CD8-positive, alpha-beta memory T cell (primary cell): ENCODE data around the gene HPF1. TPM values are rescaled to one million over a fixed set of nuclear protein-coding genes. Genes with fewer than 3 reads are reported as not detected.
"Not testable (repeated sequence)": the region's sequence is repeated elsewhere in the genome, so short reads cannot be mapped to it uniquely, and the experiment has no call there.

Source experiments
- CTCF ChIA-PET: fragments of 350-600 bp; sonication (Branson Sonifier 250); formaldehyde crosslinking; loops from one replicate; lab custom pipeline; 2021; ENCODE audit warnings: antibody characterized with exemption; lab: Charles Lee
- POLR2A ChIA-PET: fragments of 350-600 bp; sonication (Branson Sonifier 250); formaldehyde crosslinking; loops from one replicate; lab custom pipeline; 2021; ENCODE audit warnings: antibody characterized with exemption; lab: Charles Lee
- DNase-seq, 5 donors: peaks; one replicate each; pipeline versions ENCODE4 v3.0.0 to v3.0.0-alpha.2; 2020 to 2022; ENCODE audit warnings: mixed read lengths in 1 of 5
- H3K27ac ChIP-seq: one replicate; pipeline ENCODE4 v1.7.0; 2013; ENCODE audit warnings: low read depth, mild to moderate bottlenecking, low read length, moderate library complexity
- H3K27me3 ChIP-seq: 2 replicates; pipeline ENCODE4 v1.7.0; 2013; ENCODE audit warnings: low read length, mild to moderate bottlenecking; ENCODE audit not compliant: insufficient read depth, poor library complexity, severe bottlenecking
- H3K36me3 ChIP-seq: 2 replicates; pipeline ENCODE4 v1.7.0; 2013; ENCODE audit warnings: mild to moderate bottlenecking, low read length, moderate library complexity; ENCODE audit not compliant: insufficient read depth
- H3K4me1 ChIP-seq: 2 replicates; pipeline ENCODE4 v1.7.0; 2013; ENCODE audit warnings: mild to moderate bottlenecking, low read length, moderate library complexity; ENCODE audit not compliant: insufficient read depth
- H3K4me3 ChIP-seq: 2 replicates; pipeline ENCODE4 v1.7.0; 2013; ENCODE audit warnings: mild to moderate bottlenecking, low read length
- H3K9me3 ChIP-seq: 2 replicates; pipeline ENCODE4 v1.7.0; 2013; ENCODE audit warnings: mild to moderate bottlenecking, low read length
- H3K27ac Mint-ChIP-seq, 8 donors: one replicate each; pipeline ENCODE4 v1.8.0; 2020 to 2021; ENCODE audit warnings: mixed read lengths in 8 of 8, mild to moderate bottlenecking in 6 of 8, inconsistent platforms in 3 of 8, moderate library complexity in 3 of 8
- H3K27me3 Mint-ChIP-seq, 2 donors: one replicate each; pipeline ENCODE4 v1.8.0; 2020 to 2021; ENCODE audit warnings: mixed read lengths in 2 of 2, mild to moderate bottlenecking in 1 of 2, moderate library complexity in 1 of 2
- H3K36me3 Mint-ChIP-seq, 3 donors: one replicate each; pipeline ENCODE4 v1.8.0; 2020 to 2021; ENCODE audit warnings: mixed read lengths in 3 of 3, inconsistent platforms in 1 of 3, mild to moderate bottlenecking in 1 of 3
- H3K4me1 Mint-ChIP-seq, 3 donors: one replicate each; pipeline ENCODE4 v1.8.0; 2020 to 2021; ENCODE audit warnings: mixed read lengths in 3 of 3, inconsistent platforms in 1 of 3, mild to moderate bottlenecking in 1 of 3
- H3K4me3 Mint-ChIP-seq, 7 donors: one replicate each; pipeline ENCODE4 v1.8.0; 2020 to 2021; ENCODE audit warnings: mixed read lengths in 7 of 7, mild to moderate bottlenecking in 6 of 7, moderate library complexity in 4 of 7, inconsistent platforms in 2 of 7
- H3K9me3 Mint-ChIP-seq, 5 donors: one replicate each; pipeline ENCODE4 v1.8.0; 2020 to 2022; ENCODE audit warnings: mixed read lengths in 5 of 5, mild to moderate bottlenecking in 3 of 5, moderate library complexity in 2 of 5, inconsistent platforms in 1 of 5
- polyA plus RNA-seq: library from polyadenylated mRNA; unstranded; fragments of 300-500 nt; fragmentation: Illumina TruSeq; gene quantifications from one replicate; pipeline ENCODE4 v1.2.3, GENCODE V29; 2021
- total RNA-seq, 2 experiments: library from RNA; stranded (reverse); gene quantifications; one replicate each; pipeline ENCODE4 v1.2.3, GENCODE V29; 2021

The HPF1 gene
- total and polyA plus RNA-seq, 3 experiments from 2014 or later: 25.1 to 41.3 (median 31.5) TPM

DNA sequence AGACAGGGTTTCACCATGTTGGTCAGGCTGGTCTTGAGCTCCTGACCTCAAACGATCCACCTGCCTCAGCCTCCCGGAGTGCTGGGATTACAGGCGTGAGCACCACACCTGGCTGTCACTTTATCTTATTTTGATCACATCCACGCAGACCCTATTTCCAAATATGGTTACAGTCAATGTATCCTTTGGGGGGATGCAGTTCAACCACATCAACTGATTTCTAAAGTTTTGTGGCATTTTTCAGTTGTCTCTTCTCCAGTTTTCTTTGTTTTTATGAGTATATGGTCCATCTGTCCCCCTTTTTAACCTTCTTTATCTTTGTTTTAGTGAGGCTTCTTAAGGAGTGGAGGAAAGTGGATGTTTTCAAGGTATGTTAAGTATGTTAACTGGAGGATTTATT, 4.1 kb upstream of the HPF1 start:
- Mint-ChIP-seq H3K4me3 (no peak overlapping the region), H3K4me1 (peaks cover 12 to 14% (median 13%) of the 10 kb centered on the region in 3 donors), H3K9me3 (no peaks in the 10 kb centered on the region), H3K36me3 (peaks cover 0 to 5% (median 0%) of the 10 kb centered on the region in 3 donors), H3K27ac (no peak overlapping the region), H3K27me3 (peaks cover 0 to 5% of the 10 kb centered on the region in 2 donors)
- ChIA-PET POLR2A (no interaction called here), CTCF (no interaction called here)
- H3K27ac ChIP-seq: no peak overlapping the region
- no peak for DNase-seq
- no peaks in the 10 kb centered on the region for H3K27me3 ChIP-seq
- no peaks in the 10 kb centered on the region for H3K36me3 ChIP-seq
- no peaks in the 10 kb centered on the region for H3K9me3 ChIP-seq
- H3K4me1 ChIP-seq: peaks cover 6% of the 10 kb centered on the region
- H3K4me3 ChIP-seq: no peak overlapping the region

DNA sequence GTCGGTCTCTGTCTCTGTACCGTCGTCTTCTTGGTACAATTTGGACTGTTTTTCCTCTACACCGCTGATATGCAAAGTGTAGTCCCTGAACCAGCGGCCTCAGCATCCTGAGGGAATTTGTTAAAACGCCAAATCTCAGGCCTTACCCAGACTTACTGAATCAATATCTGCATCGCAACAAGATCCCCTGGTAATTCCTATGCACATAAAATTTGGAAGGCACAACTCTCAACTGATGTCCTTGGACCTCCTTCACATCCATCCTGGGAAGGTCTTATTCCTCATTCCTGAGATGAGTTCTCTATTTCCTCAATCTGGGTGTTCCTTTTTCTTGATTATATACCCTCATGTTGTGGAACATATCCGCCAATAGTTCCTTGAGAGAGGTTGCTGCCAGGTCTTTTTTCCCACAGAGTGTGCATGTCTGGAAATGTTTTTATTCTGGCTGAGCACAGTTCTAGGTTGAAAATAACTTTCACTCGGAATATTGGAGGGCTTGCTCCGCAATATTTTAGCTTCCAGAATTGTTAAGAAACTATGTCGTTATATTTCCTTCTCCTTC, 738 bp upstream of the HPF1 start:
- no peaks in the 10 kb centered on the region for H3K9me3 Mint-ChIP-seq
- Histone ChIP-seq H3K27ac (no peak overlapping the region), H3K4me1 (peaks cover 15% of the 10 kb centered on the region), H3K9me3 (no peaks in the 10 kb centered on the region), H3K27me3 (no peaks in the 10 kb centered on the region), H3K4me3 (no peak overlapping the region), H3K36me3 (no peaks in the 10 kb centered on the region)
- peaks cover 0 to 9% (median 0%) of the 10 kb centered on the region in 3 donors for H3K36me3 Mint-ChIP-seq
- no peak for DNase-seq
- H3K27me3 Mint-ChIP-seq: no peaks in the 10 kb centered on the region
- H3K4me1 Mint-ChIP-seq: peaks cover 26 to 38% (median 36%) of the 10 kb centered on the region in 3 donors
- ChIA-PET POLR2A (no interaction called here), CTCF (no interaction called here)
- peak overlapping the region in 6 of 8 donors; percentile 36 to 82 (median 66) for H3K27ac Mint-ChIP-seq
- H3K4me3 Mint-ChIP-seq: peak overlapping the region; percentile 79 to 96 (median 87)

DNA sequence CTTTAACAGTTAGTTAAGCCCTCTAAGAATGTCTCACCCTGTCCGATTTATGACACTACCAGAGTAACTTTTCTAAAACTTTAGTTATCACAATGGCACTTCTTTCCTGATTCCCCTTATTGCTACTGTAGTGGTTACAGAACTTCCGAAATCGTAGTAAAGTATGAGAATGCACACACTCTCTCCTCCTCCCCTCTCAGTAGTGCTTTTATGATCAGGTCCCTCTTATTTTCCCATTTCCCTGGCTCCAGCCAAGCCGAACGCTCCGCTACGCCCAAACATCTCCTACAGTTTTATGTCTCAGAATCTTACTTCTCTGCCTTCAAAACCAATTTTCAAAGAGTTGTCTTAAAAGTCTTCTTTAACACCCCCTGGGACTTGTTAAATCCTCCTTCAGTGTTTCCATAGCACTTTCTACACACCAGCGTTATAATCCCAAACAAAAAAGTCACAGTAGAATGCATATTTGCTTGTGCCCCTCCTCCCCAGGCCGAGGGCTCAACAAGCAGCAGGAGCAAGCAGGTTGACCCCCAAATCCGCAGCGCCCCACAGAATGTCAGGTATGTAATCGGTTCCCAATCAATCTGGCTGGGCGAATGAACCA, 671 bp downstream of the HPF1 start:
- POLR2A ChIA-PET: no interaction called here

DNA sequence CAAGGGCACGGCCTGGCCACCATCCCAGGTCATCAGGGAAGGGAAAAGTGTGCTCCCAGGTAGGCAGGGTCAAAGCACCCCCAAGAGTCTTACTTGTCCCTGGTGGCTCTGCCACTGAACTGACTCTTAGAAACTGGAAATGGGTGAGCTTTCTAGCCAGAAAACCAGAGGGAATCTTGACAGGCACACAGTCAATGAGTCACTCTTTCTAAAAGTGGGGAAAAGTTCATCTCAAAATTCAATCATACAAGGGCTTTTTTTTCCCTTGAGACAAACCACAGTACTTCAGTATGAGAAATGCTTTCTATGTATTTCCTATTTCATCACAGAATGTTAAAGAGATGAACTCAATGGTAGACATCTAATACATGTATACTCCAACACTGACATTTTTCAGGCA, 12.5 kb downstream of the HPF1 start:
- H3K36me3 Mint-ChIP-seq: peaks cover 0 to 63% (median 12%) of the 10 kb centered on the region in 3 donors
- no peaks in the 10 kb centered on the region for H3K27me3 Mint-ChIP-seq
- Histone ChIP-seq H3K9me3 (no peaks in the 10 kb centered on the region), H3K27ac (no peak overlapping the region), H3K36me3 (no peaks in the 10 kb centered on the region), H3K4me3 (no peak overlapping the region), H3K27me3 (no peaks in the 10 kb centered on the region), H3K4me1 (no peaks in the 10 kb centered on the region)
- H3K27ac Mint-ChIP-seq: no peak overlapping the region
- H3K9me3 Mint-ChIP-seq: no peaks in the 10 kb centered on the region
- peaks cover 0 to 10% (median 0%) of the 10 kb centered on the region in 3 donors for H3K4me1 Mint-ChIP-seq
- CTCF ChIA-PET: no interaction called here
- DNase-seq: no peak
- POLR2A ChIA-PET: no interaction called here
- no peak overlapping the region for H3K4me3 Mint-ChIP-seq

More for the DNA sequence above, 671 bp downstream of the HPF1 start:
- Mint-ChIP-seq H3K27ac (peak overlapping the region in 7 of 8 donors; percentile 7 to 85 (median 64)), H3K4me1 (peaks cover 29 to 41% (median 40%) of the 10 kb centered on the region in 3 donors), H3K27me3 (no peaks in the 10 kb centered on the region), H3K4me3 (peak overlapping the region; percentile 79 to 96 (median 87)), H3K9me3 (no peaks in the 10 kb centered on the region), H3K36me3 (peaks cover 3 to 16% (median 4%) of the 10 kb centered on the region in 3 donors)
- H3K27ac ChIP-seq: peak overlapping the region; percentile 69
- DNase-seq: peak in 1 of 5 donors; percentile 4
- no peaks in the 10 kb centered on the region for H3K27me3 ChIP-seq
- peaks cover 15% of the 10 kb centered on the region for H3K4me1 ChIP-seq
- H3K36me3 ChIP-seq: no peaks in the 10 kb centered on the region
- peak overlapping the region; percentile 97 for H3K4me3 ChIP-seq
- H3K9me3 ChIP-seq: no peaks in the 10 kb centered on the region
- CTCF ChIA-PET: no interaction called here

DNA sequence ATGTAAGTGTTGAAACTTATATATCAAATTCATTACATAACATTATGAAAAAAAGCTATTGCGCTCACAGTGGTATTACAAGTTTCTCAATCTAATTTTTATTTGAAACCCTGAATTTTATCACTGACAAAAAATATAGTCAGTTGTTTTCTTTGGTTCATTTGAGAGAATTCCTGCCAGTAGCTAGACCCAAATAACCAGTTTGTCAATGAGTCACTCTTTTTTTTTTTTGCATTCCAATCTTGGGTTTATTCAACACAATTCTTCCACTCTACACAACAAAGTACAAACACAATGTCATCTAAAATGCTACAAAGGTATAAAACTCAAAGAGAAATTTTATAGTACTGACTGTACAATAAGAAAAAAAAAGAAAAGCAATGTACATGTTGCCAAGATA, 13.1 kb downstream of the HPF1 start:
- Histone ChIP-seq H3K9me3 (no peaks in the 10 kb centered on the region), H3K27me3 (no peaks in the 10 kb centered on the region), H3K36me3 (peaks cover under 1% of the 10 kb centered on the region), H3K4me3 (no peak overlapping the region), H3K4me1 (no peaks in the 10 kb centered on the region), H3K27ac (no peak overlapping the region)
- H3K4me3 Mint-ChIP-seq: no peak overlapping the region
- no peak overlapping the region for H3K27ac Mint-ChIP-seq
- POLR2A ChIA-PET: no interaction called here
- H3K27me3 Mint-ChIP-seq: no peaks in the 10 kb centered on the region
- CTCF ChIA-PET: no interaction called here
- peaks cover 0 to 12% (median 0%) of the 10 kb centered on the region in 3 donors for H3K4me1 Mint-ChIP-seq
- no peak for DNase-seq
- peaks cover under 1 to 61% (median 14%) of the 10 kb centered on the region in 3 donors for H3K36me3 Mint-ChIP-seq
- H3K9me3 Mint-ChIP-seq: no peaks in the 10 kb centered on the region

DNA sequence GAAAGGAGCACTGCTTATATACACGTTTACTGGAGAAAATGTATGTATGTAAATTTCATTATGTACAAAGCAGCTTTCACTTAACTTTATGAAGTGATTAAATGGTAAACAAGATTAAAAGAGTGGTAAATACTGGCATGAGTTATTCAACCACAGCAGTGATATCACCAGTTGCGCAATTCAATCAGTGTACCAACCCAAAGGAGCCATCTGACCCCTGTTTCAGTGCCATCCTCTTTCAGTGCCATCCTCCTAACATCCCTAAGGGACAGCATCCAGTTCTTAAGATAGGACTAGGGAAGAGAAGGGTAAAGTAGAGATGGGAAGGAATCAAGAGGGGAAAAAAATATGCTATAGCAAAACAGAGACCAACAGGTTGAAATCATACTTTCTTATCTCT, 16.2 kb downstream of the HPF1 start:
- Histone ChIP-seq H3K4me1 (no peaks in the 10 kb centered on the region), H3K36me3 (peaks cover 13% of the 10 kb centered on the region), H3K27me3 (no peaks in the 10 kb centered on the region), H3K9me3 (no peaks in the 10 kb centered on the region), H3K27ac (no peak overlapping the region), H3K4me3 (no peak overlapping the region)
- no peak for DNase-seq
- ChIA-PET CTCF (no interaction called here), POLR2A (no interaction called here)
- H3K4me3 Mint-ChIP-seq: no peak overlapping the region
- peaks cover 0 to 5% (median 0%) of the 10 kb centered on the region in 3 donors for H3K4me1 Mint-ChIP-seq
- H3K9me3 Mint-ChIP-seq: no peaks in the 10 kb centered on the region
- peaks cover 14 to 66% (median 16%) of the 10 kb centered on the region in 3 donors for H3K36me3 Mint-ChIP-seq
- no peaks in the 10 kb centered on the region for H3K27me3 Mint-ChIP-seq
- peak overlapping the region in 1 of 8 donors; percentile 66 for H3K27ac Mint-ChIP-seq

DNA sequence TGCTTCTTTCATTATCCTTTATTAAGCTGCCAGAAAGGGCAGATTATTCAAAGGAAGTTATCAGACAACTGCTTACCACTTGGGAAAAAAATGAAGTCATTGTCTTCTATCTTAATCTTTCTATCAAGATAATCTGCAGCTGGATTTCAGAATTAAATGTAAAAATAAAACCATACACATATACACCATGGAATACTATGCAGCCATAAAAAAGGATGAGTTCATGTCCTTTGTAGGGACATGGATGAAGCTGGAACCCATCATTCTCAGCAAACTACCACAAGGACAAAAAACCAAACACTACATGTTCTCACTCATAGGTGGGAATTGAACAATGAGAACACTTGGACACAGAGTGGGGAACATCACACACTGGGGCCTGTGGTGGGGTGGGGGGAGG, 19.1 kb downstream of the HPF1 start:
- H3K27me3 Mint-ChIP-seq, H3K4me3 Mint-ChIP-seq, H3K27ac ChIP-seq, CTCF ChIA-PET, H3K9me3 ChIP-seq, H3K4me3 ChIP-seq, H3K4me1 ChIP-seq, H3K27me3 ChIP-seq, DNase-seq, H3K9me3 Mint-ChIP-seq, H3K4me1 Mint-ChIP-seq, POLR2A ChIA-PET: not testable (repeated sequence)
- H3K36me3 ChIP-seq: peaks cover 13% of the 10 kb centered on the region
- Mint-ChIP-seq H3K27ac (peak overlapping the region in 1 of 8 donors; percentile 5), H3K36me3 (peaks cover 17 to 64% (median 20%) of the 10 kb centered on the region in 3 donors)

DNA sequence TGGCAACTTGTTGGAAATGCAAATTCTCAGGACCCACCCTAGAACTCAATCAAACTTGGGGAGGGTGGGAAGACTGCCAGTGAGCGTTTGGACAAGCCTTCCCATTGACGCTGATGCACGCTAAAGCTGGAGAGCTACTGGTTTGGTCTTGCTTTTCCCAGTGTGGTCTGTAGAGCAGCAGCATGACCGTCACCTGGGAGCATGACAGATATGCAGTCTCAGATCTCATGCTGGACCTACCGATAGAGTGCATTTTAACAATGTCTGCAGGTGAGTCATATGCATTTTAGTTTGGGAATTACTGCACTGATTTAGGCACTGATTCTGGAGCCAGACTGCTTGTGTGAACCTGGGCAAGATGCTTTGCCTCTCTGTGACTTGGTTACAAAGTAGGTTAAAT, 27.2 kb downstream of the HPF1 start:
- Mint-ChIP-seq H3K36me3 (peaks cover 0 to 48% (median 17%) of the 10 kb centered on the region in 3 donors), H3K4me1 (no peaks in the 10 kb centered on the region), H3K27me3 (no peaks in the 10 kb centered on the region), H3K27ac (no peak overlapping the region), H3K9me3 (no peaks in the 10 kb centered on the region), H3K4me3 (no peak overlapping the region)
- ChIA-PET POLR2A (no interaction called here), CTCF (no interaction called here)
- no peak overlapping the region for H3K4me3 ChIP-seq
- H3K27me3 ChIP-seq: no peaks in the 10 kb centered on the region
- no peaks in the 10 kb centered on the region for H3K4me1 ChIP-seq
- no peak for DNase-seq
- H3K36me3 ChIP-seq: peaks cover 6% of the 10 kb centered on the region
- no peak overlapping the region for H3K27ac ChIP-seq
- no peaks in the 10 kb centered on the region for H3K9me3 ChIP-seq
